GM12878 (cell line): ENCODE data around the gene LHFPL2. TPM values are rescaled to one million over a fixed set of nuclear protein-coding genes. Genes with fewer than 3 reads are reported as not detected.

Source experiments
- ATAC-seq: fragments of 200-7000 bp; cut with Tn5 transposase; 3 replicates; pipeline ENCODE4 v1.9.1; 2020; ENCODE audit warnings: mild to moderate bottlenecking, moderate library complexity
- BruUV-seq: library from RNA; stranded (reverse); fragments of 400-500 nt; replicated peaks from 2 replicates; lab custom pipeline; 2021; lab: Mats Ljungman, UMichigan
- CTCF ChIA-PET: fragments of 300-600 bp; sonication (Branson Sonifier 250); formaldehyde crosslinking; extraction: SDS; loops from one replicate; lab custom pipeline; 2021; ENCODE audit warnings: inconsistent platforms; lab: Yijun Ruan, JAX
- POLR2A ChIA-PET: fragments of 350-600 bp; formaldehyde crosslinking; extraction: SDS; loops from one replicate; lab custom pipeline; 2021; ENCODE audit warnings: inconsistent platforms; lab: Charles Lee
- RAD21 ChIA-PET: fragments of 300-600 bp; sonication (Branson Sonifier 250); formaldehyde crosslinking; loops from one replicate; lab custom pipeline; 2023; ENCODE audit warnings: antibody characterized with exemption; ENCODE audit not compliant: unreplicated experiment; lab: Charles Lee
- SMC1A ChIA-PET: fragments of 300-600 bp; sonication (Branson Sonifier 250); formaldehyde crosslinking; loops from one replicate; lab custom pipeline; 2023; ENCODE audit not compliant: unreplicated experiment, uncharacterized antibody; lab: Charles Lee
- DNase-seq: peaks from one replicate; pipeline ENCODE4 v3.0.0-alpha.2; 2011; ENCODE audit warnings: low read depth, low spot score
- FAIRE-seq: peaks from 3 replicates; lab custom pipeline; 2011; peaks lifted over from hg19 to GRCh38; lab: Jason Lieb, UNC
- H2AFZ ChIP-seq: 2 replicates; pipeline ENCODE4 v1.6.0; 2011; ENCODE audit warnings: low read depth, low read length, control low read depth; ENCODE audit not compliant: control insufficient read depth
- H3K27ac ChIP-seq: 2 replicates; pipeline ENCODE4 v1.5.1; 2011; ENCODE audit warnings: control low read depth; ENCODE audit not compliant: control insufficient read depth, insufficient read depth
- H3K27me3 ChIP-seq, 2 experiments: replicated peaks in 1 of 2; 2 replicates each; pipeline versions ENCODE4 v1.6.0 to v1.6.1; 2011; ENCODE audit warnings: low read length in 1 of 2; ENCODE audit not compliant: control insufficient read depth in 2 of 2, insufficient read depth in 2 of 2
- H3K36me3 ChIP-seq, 2 experiments: 2 replicates each; pipeline ENCODE4 v1.5.1; 2011; ENCODE audit warnings: low read length in 1 of 2; ENCODE audit not compliant: control insufficient read depth in 2 of 2, insufficient read depth in 2 of 2
- H3K4me1 ChIP-seq: 2 replicates; pipeline ENCODE4 v1.6.1; 2011; ENCODE audit warnings: mild to moderate bottlenecking, low read length, moderate library complexity, mixed read lengths; ENCODE audit not compliant: control insufficient read depth, insufficient read depth
- H3K4me2 ChIP-seq: 2 replicates; pipeline ENCODE4 v1.6.0; 2011; ENCODE audit warnings: control low read depth; ENCODE audit not compliant: control insufficient read depth, insufficient read depth
- H3K4me3 ChIP-seq: fragments of 200-600 bp; sonication (generic); 2 replicates; pipeline ENCODE4 v1.5.1; 2016
- H3K79me2 ChIP-seq: 2 replicates; pipeline ENCODE4 v1.6.0; 2011; ENCODE audit warnings: low read length; ENCODE audit not compliant: control insufficient read depth, insufficient read depth
- H3K9ac ChIP-seq: 2 replicates; pipeline ENCODE4 v1.8.0; 2011; ENCODE audit warnings: low read length, control low read depth, mixed read lengths; ENCODE audit not compliant: control insufficient read depth, insufficient read depth
- H3K9me3 ChIP-seq: replicated peaks from 3 replicates; pipeline ENCODE4 v1.5.1; 2011; ENCODE audit warnings: mild to moderate bottlenecking, low read length; ENCODE audit not compliant: control insufficient read depth, insufficient read depth
- H4K20me1 ChIP-seq: 2 replicates; pipeline ENCODE4 v1.6.0; 2011; ENCODE audit not compliant: control insufficient read depth, insufficient read depth
- CHD1 ChIP-seq: IDR thresholded peaks from 2 replicates; pipeline ENCODE4 v1.6.1; 2012; ENCODE audit warnings: low read depth, low read length, improper control_type of control experiment
- CHD2 ChIP-seq: IDR thresholded peaks from 2 replicates; pipeline ENCODE4 v1.6.1; 2011; ENCODE audit warnings: low read depth, low read length, improper control_type of control experiment, borderline replicate concordance
- EZH2 ChIP-seq: IDR thresholded peaks from 2 replicates; pipeline ENCODE4 v1.6.1; 2012; ENCODE audit warnings: low read depth, mild to moderate bottlenecking, control low read depth, inconsistent platforms, low read length, borderline replicate concordance; ENCODE audit not compliant: control insufficient read depth
- IRF4 ChIP-seq: IDR thresholded peaks from 2 replicates; pipeline ENCODE4 v1.6.1; 2011; ENCODE audit warnings: low read depth, low read length
- NFYA ChIP-seq: IDR thresholded peaks from 2 replicates; pipeline ENCODE4 v1.6.1; 2011; ENCODE audit warnings: low read depth, mild to moderate bottlenecking, low read length, improper control_type of control experiment, borderline replicate concordance
- NKRF ChIP-seq: fragments of 450-650 bp; conservative IDR thresholded peaks from 2 replicates; pipeline ENCODE4 v1.6.1; 2017; ENCODE audit warnings: mild to moderate bottlenecking, moderate library complexity
- POLR2A ChIP-seq: IDR thresholded peaks from 2 replicates; pipeline ENCODE4 v1.6.1; 2011; ENCODE audit warnings: low read depth, mild to moderate bottlenecking, low read length
- POLR2AphosphoS5 ChIP-seq: IDR thresholded peaks from 2 replicates; pipeline ENCODE4 v1.6.1; 2011; ENCODE audit warnings: mild to moderate bottlenecking, low read length, inconsistent platforms
- REST ChIP-seq: IDR thresholded peaks from 2 replicates; pipeline ENCODE4 v1.6.1; 2012; ENCODE audit warnings: mild to moderate bottlenecking, low read depth, low read length
- TCF7 ChIP-seq: IDR thresholded peaks from 2 replicates; pipeline ENCODE4 v1.6.1; 2014; ENCODE audit warnings: antibody characterized with exemption, borderline replicate concordance
- YBX1 ChIP-seq: fragments of 450-650 bp; IDR thresholded peaks from 2 replicates; pipeline ENCODE4 v1.6.1; 2016; ENCODE audit warnings: antibody characterized with exemption
- WGBS: methylation state at CpG from one replicate; pipeline ENCODE4 v1.1.6; 2016; ENCODE audit warnings: low lambda C conversion rate; ENCODE audit not compliant: insufficient replicate concordance, insufficient coverage; ENCODE audit errors: missing lambda C conversion rate; 5-methylcytosine and 5-hydroxymethylcytosine counted together
- in situ Hi-C: fragments of 300-500 bp; cut with MboI; formaldehyde crosslinking; loops from 9 replicates; pipeline ENCODE4 v1.14.3; 2018; ENCODE audit warnings: mixed read lengths
- intact Hi-C: fragments of 100-400 bp; cut with micrococcal nuclease; formaldehyde crosslinking; loops from one replicate; pipeline ENCODE4 v1.14.2; 2022; ENCODE audit not compliant: unreplicated experiment
- polyA plus RNA-seq, 11 experiments: library from polyadenylated mRNA; depleted of rRNA in 4 of 11; unstranded in 6 of 11; stranded (reverse) in 5 of 11; fragments of >200 nt; fragmentation: Nextera tagmentation in 4 of 11; fragmentation: Illumina TruSeq in 1 of 11; extraction: Ambion mirVana in 4 of 11; extraction: Trizol in 1 of 11; gene quantifications; 1 replicate in 1 of 11; 2 replicates in 10 of 11; pipeline versions ENCODE4 v1.2.1 to v1.2.3, GENCODE V29; 2011 to 2016; ENCODE audit warnings: inconsistent platforms in 2 of 11, missing spikeins in 2 of 11, low read depth in 1 of 11
- total RNA-seq, 4 experiments: library from RNA; depleted of rRNA in 3 of 4; stranded (reverse); fragments of >200 nt in 3 of 4; fragmentation: Illumina TruSeq in 1 of 4; extraction: Trizol in 1 of 4; gene quantifications; 2 replicates each; pipeline versions ENCODE4 v1.2.1 to v1.2.3, GENCODE V29; 2013 to 2021

The LHFPL2 gene
- total and polyA plus RNA-seq, 10 of the 15 experiments (the other 5 are each of a cell fraction or from before 2014, with no cell fraction given) = 4.1 to 21.8 (median 12.5) TPM

DNA sequence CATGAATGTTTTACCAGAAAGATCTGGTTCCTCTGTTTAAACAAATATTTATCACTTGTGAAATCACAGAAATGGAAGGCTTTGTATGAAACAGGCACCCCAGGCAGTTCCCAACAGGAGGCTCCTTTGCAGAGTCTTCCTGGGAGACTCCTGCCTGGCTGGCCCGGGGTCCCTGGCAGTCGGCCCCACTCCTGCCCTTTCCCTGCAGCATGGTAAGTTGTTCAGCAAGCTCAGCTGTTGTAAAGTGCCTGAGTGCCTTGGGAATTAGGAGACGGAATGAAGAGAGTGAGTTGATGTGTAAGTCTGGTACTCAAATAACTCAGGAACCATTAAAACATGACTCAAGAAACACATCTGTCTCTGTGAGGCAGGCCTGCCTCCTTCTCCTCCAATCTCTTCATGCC lies 17.5 kb upstream of the LHFPL2 start (continued):
- TF ChIP-seq NKRF (no peak), EZH2 (no peak), CHD2 (no peak), REST (no peak)

- no peak overlapping the region for H2AFZ ChIP-seq
- WGBS = 75% methylated on average over 3 of the region's 3 CpGs
- DNase-seq (no peak), FAIRE-seq (no peak), ATAC-seq (no peak)
- H3K36me3 ChIP-seq = no peaks in the 10 kb centered on the region
- ChIA-PET RAD21 (no interaction called here), CTCF (no interaction called here), SMC1A (interaction anchor here (0.6 to 1.6 kb wide), 5 partner anchors 9 to 54 kb away, joined by 3 to 4 read pairs (median 3); no protein-coding TSS in a partner anchor), POLR2A (no interaction called here)
- intact Hi-C loops = no loop called here
- H3K9me3 ChIP-seq = no peaks in the 10 kb centered on the region
- H4K20me1 ChIP-seq = no peaks in the 10 kb centered on the region
- H3K79me2 ChIP-seq = no peaks in the 10 kb centered on the region
- H3K9ac ChIP-seq = no peak overlapping the region
- peaks cover 12% of the 10 kb centered on the region for H3K4me1 ChIP-seq
- in situ Hi-C loops = no loop called here
- no peak overlapping the region for H3K4me2 ChIP-seq
- no peak overlapping the region for H3K4me3 ChIP-seq
- TF ChIP-seq NFYA (no peak), POLR2AphosphoS5 (no peak), POLR2A (no peak), TCF7 (no peak), IRF4 (no peak), CHD1 (no peak), YBX1 (no peak)
- BruUV-seq = no TSS peak
- no peak overlapping the region for H3K27ac ChIP-seq
- no peaks in the 10 kb centered on the region for H3K27me3 ChIP-seq
Measured at GRCh38 chr5:78665534-78665933, 17.0 kb upstream of the LHFPL2 start.
